ENCODE measurements around the gene TMEM200C.

DNA sequence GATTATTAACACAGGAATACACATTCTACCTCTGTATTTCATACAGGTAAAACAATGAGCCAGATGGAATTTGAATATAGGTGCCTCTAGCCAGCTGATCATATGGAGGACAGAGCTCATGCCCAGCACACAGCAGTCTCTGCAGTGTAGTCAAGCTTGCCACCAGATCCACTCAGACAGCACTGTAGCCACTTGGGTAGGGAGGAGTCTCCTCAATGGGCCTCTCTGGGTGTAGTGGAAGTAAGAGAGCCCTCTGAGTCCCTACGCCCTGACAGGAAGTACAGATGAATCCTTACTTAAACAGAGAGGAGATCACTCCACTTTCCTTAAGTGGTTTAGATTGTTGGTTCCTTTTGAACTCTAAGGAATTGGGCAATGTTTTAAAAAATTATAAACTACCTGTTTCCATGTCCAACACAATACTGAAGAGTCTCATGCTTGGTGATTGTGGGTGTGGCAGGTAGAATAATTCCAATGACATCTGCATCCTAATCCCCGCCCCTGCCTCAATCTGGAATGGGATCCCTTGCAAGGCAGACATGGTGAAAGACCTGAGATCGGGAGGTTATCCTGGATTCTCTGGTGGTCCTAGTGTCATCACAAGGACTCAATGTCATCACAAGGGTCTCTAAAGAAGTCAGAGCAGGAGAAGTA, 23.0 kb upstream of the TMEM200C start:
- TF ChIP-seq PATZ1 (CRISPR knock-in tag; IDR thresholded peaks at IDR 0.05; ENCODE audit: borderline replicate concordance) (no peak), ZC3H10 (CRISPR knock-in tag; IDR thresholded peaks at IDR 0.05) (no peak)
